GM23338 (cell line): Measurements from ENCODE around the gene CYP2C19. TPM values are rescaled to one million over a fixed set of nuclear protein-coding genes. Genes with fewer than 3 reads are reported as not detected.

ENCODE experiments used
- polyA plus RNA-seq: library from polyadenylated mRNA; unstranded; fragments of >200 nt; fragmentation: Nextera tagmentation; extraction: Ambion mirVana; gene quantifications from 2 replicates; pipeline ENCODE4 v1.2.1, GENCODE V29; 2016
- total RNA-seq: library from RNA; depleted of rRNA; stranded (reverse); fragments of >200 nt; shearing (Covaris generic); gene quantifications from 2 replicates; pipeline ENCODE4 v1.2.3, GENCODE V29; 2014; rRNA removed

Gene CYP2C19
- total and polyA plus RNA-seq, 2 experiments from 2014 or later, result 0.21 TPM; not detected in 1

Other genes starting within 250 kb of the CYP2C19 start
- gene HELLS, start 216.9 kb upstream of the CYP2C19 start, total RNA-seq, result 776 and 869 TPM in 2 replicates
- 894 and 913 TPM in 2 replicates for gene HELLS, start 216.9 kb upstream of the CYP2C19 start, polyA plus RNA-seq
- gene CYP2C18, start 79.0 kb upstream of the CYP2C19 start, total RNA-seq, result 0.63 and 0.97 TPM in 2 replicates
- gene CYP2C18, start 79.0 kb upstream of the CYP2C19 start, polyA plus RNA-seq, result 0.08 and 0.16 TPM in 2 replicates
- not detected in 2 replicates for gene CYP2C9, start 176.0 kb downstream of the CYP2C19 start, total RNA-seq
- not detected in 2 replicates for gene CYP2C9, start 176.0 kb downstream of the CYP2C19 start, polyA plus RNA-seq